Psoas muscle (tissue), 8 donors: ENCODE data around the gene PTPN22. TPM values are rescaled to one million over a fixed set of nuclear protein-coding genes. Genes with fewer than 3 reads are reported as not detected.

Experiments used
- ATAC-seq, 4 donors: fragments of 200-7000 bp; cut with Tn5 transposase; one replicate each; pipeline ENCODE4 v1.9.1; 2020; ENCODE audit warnings: moderate library complexity in 3 of 4, mild to moderate bottlenecking in 2 of 4
- DNase-seq, 2 donors: peaks; one replicate each; pipeline ENCODE4 v3.0.0-alpha.2; 2020
- H3K27ac ChIP-seq: fragments of 200-600 bp; one replicate; pipeline ENCODE4 v1.8.0; 2022
- H3K27me3 ChIP-seq, 3 donors: fragments of 200-600 bp in 1 of 3; one replicate each; pipeline versions ENCODE4 v1.6.1 to v1.8.0; 2013 to 2022; ENCODE audit warnings: low read length in 2 of 3, mild to moderate bottlenecking in 2 of 3, moderate library complexity in 1 of 3; ENCODE audit not compliant: insufficient read depth in 3 of 3
- H3K36me3 ChIP-seq, 2 donors: fragments of 200-600 bp in 1 of 2; one replicate each; pipeline versions ENCODE4 v1.6.1 to v1.8.0; 2013 to 2022; ENCODE audit warnings: low read depth in 1 of 2, mild to moderate bottlenecking in 1 of 2, moderate library complexity in 1 of 2; ENCODE audit not compliant: insufficient read depth in 1 of 2
- H3K4me1 ChIP-seq: fragments of 200-600 bp; one replicate; pipeline ENCODE4 v1.8.0; 2022
- H3K4me3 ChIP-seq: fragments of 200-600 bp; one replicate; pipeline ENCODE4 v1.8.0; 2022; ENCODE audit warnings: mild to moderate bottlenecking
- H3K9me3 ChIP-seq: fragments of 200-600 bp; one replicate; pipeline ENCODE4 v1.8.0; 2022
- CTCF ChIP-seq: fragments of 200-600 bp; IDR thresholded peaks from one replicate; pipeline ENCODE4 v1.8.0; 2022; ENCODE audit warnings: antibody characterized with exemption
- WGBS, 3 donors: extraction: QIAGEN DNeasy Blood & Tissue Kit; methylation state at CpG; one replicate each; pipeline versions ENCODE4 v1.1.6 to v1.1.7; 2013; 5-methylcytosine and 5-hydroxymethylcytosine counted together
- intact Hi-C, 2 donors: fragments of 100-400 bp; cut with DNase I; formaldehyde crosslinking; loops; one replicate each; pipeline versions ENCODE4 v1.11.0 to v1.14.2; 2022
- polyA plus RNA-seq, 3 donors: library from polyadenylated mRNA; stranded (reverse); fragments of 200-250 nt; gene quantifications; one replicate each; pipeline ENCODE4 v1.2.3, GENCODE V29; 2013
- total RNA-seq, 4 donors: library from RNA; stranded (reverse); fragmentation: NEBNext Ultra II Directional in 2 of 4; extraction: Animal tissue kit (Norgen Biotek cat#: 25700) in 2 of 4; gene quantifications; one replicate each; pipeline versions ENCODE4 v1.2.1 to v1.2.4, GENCODE V29; 2021 to 2023
- donor health status: healthy with polysubstance abuse.
- donor health status: DM: no; HTN: no; CAD: no; lungs with moderate emphysema.
- donor health status: Bipolar disorder and iron deficiency.
- donor health status: healthy.
- donor health status: DM: yes; HTN: yes; CAD: no.
- donor health status: DM: no; HTN: no; CAD: no.
- donor health status: DM: no; HTN: no; CAD: no.
- donor health status: DM: yes; HTN: yes; CAD: no.

PTPN22 gene
- total and polyA plus RNA-seq, 7 donors = 0.10 to 0.71 (median 0.39) TPM

- Histone ChIP-seq H3K27me3 (no peaks in the 10 kb centered on the region), H3K27ac (no peak overlapping the region), H3K4me1 (no peaks in the 10 kb centered on the region), H3K36me3 (no peaks in the 10 kb centered on the region), H3K4me3 (no peak overlapping the region), H3K9me3 (no peaks in the 10 kb centered on the region)
- ATAC-seq (no peak), DNase-seq (no peak)
- intact Hi-C loops = no loop called here
- 69 to 78% (median 72%) methylated on average over 3 of the region's 3 CpGs for WGBS, 3 donors
- no peak for TF ChIP-seq CTCF
Observed at GRCh38 chr1:113850127-113850796, 21.2 kb downstream of the PTPN22 start.

- Histone ChIP-seq H3K27me3 (no peaks in the 10 kb centered on the region), H3K36me3 (no peaks in the 10 kb centered on the region), H3K9me3 (no peaks in the 10 kb centered on the region), H3K4me1 (no peaks in the 10 kb centered on the region), H3K4me3 (no peak overlapping the region), H3K27ac (no peak overlapping the region)
- DNase-seq = no peak
- intact Hi-C loops = no loop called here
- ATAC-seq = no peak
- TF ChIP-seq CTCF = no peak
Observed at GRCh38 chr1:113849072-113849471, 22.4 kb downstream of the PTPN22 start.

- Histone ChIP-seq H3K36me3 (no peaks in the 10 kb centered on the region), H3K9me3 (no peaks in the 10 kb centered on the region), H3K27ac (no peak overlapping the region), H3K4me1 (no peaks in the 10 kb centered on the region), H3K27me3 (no peaks in the 10 kb centered on the region), H3K4me3 (no peak overlapping the region)
- no peak for TF ChIP-seq CTCF
- ATAC-seq (no peak), DNase-seq (no peak)
- WGBS, 3 donors = 67 to 72% (median 68%) methylated on average over 2 of the region's 2 CpGs
- intact Hi-C loops = no loop called here
Observed at GRCh38 chr1:113846391-113847035, 25.0 kb downstream of the PTPN22 start.

- Histone ChIP-seq H3K36me3 (no peaks in the 10 kb centered on the region), H3K27ac (no peak overlapping the region), H3K4me3 (no peak overlapping the region), H3K9me3 (no peaks in the 10 kb centered on the region), H3K4me1 (no peaks in the 10 kb centered on the region), H3K27me3 (no peaks in the 10 kb centered on the region)
- no peak for TF ChIP-seq CTCF
- no peak for DNase-seq
- intact Hi-C loops = loop anchor here (2.0 to 10.0 kb wide), 4 partner anchors 58 to 451 kb away; partner anchors contain the start of genes AP4B1 (in 1 of the 2) and DCLRE1B (in 1 of the 2)
- no peak for ATAC-seq
- WGBS, 3 donors = 94 to 100% (median 98%) methylated on average over 1 of the region's 1 CpG
Observed at GRCh38 chr1:113836534-113836933, 35.0 kb downstream of the PTPN22 start.
